HG03439 (cell line): ENCODE measurements around the gene PKN1.

Experiments used
- ATAC-seq: cut with Tn5 transposase; IDR thresholded peaks from one replicate; pipeline ENCODE4 v1.9.1; 2021; ENCODE audit warnings: mild to moderate bottlenecking, moderate library complexity; ENCODE audit not compliant: unreplicated experiment

The PKN1 gene

GRCh38 chr19:14406645-14407401, 26.3 kb upstream of the PKN1 start:
- no peak for ATAC-seq

DNA sequence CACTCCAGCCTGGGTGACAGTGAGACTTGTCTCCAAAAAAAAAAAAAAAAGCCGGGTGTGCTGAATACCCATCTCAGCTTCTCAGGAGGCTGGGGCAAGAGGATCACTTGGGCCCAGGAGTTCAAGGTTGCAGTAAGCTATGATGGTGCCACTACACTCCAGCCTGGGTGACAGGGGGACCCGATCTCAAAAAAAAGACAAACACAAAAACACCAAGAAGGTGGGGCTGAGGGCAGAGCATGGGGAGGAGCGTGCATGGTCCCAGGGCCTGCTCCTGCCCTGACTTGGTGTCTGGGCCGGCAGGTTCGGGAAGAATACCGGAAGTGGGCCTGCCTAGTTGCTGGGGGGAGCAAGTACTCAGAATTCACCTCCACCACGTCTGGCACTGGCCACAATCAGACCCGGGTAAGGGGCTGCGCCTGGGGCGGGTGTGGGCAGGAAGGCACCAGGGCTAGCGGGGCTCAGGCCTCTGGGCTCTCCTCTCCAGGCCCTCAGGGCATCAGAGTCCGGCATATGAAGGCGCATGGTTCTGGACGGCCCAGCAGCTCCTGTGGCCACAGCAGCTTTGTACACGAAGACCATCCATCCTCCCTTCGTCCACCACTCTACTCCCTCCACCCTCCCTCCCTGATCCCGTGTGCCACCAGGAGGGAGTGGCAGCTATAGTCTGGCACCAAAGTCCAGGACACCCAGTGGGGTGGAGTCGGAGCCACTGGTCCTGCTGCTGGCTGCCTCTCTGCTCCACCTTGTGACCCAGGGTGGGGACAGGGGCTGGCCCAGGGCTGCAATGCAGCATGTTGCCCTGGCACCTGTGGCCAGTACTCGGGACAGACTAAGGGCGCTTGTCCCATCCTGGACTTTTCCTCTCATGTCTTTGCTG, 25.3 kb upstream of the PKN1 start:
- ATAC-seq = no peak

- no peak for ATAC-seq
Observed at GRCh38 chr19:14408491-14409145, 24.5 kb upstream of the PKN1 start.

DNA sequence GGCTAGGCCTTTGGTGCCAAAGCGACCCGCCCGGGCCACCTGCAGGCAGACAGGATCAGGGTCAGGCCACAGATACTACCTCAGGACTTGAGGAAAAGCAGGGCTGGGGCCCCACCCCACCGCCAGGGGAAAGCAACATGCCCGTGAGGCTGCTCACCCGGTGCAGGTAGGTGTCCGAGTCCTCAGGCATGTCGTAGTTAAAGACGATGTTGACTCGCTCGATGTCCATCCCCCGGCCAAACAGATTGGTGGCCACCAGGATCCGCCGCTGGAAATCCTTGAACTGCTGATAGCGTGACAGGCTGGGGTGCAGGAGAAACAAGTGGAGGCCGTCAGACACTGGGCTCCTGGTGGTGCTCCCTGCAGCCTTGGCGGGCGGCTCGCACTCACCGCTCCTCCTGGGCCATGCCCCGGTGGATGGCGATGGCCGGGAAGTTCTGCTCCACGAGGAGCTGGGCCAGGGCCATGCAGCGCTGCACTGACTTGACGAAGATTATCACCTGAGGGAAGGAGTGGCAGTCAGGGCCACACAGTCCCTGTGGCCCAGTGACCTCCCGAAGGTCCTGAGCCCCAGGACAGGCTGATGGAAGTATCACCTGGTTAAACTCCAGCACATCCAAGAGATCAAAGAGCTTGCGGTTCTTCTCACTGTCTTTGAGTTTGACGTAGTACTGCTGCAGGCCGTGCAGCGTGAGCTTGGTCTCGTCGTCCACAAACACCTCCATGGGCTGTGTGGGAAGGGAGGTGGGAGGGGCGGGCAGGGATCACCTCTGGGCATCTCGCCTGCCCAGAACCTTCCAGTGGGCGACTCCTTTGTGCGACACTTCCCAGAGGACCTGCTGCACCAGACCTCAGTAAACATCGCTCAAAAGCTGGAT, 23.7 kb upstream of the PKN1 start:
- ATAC-seq = no peak

DNA sequence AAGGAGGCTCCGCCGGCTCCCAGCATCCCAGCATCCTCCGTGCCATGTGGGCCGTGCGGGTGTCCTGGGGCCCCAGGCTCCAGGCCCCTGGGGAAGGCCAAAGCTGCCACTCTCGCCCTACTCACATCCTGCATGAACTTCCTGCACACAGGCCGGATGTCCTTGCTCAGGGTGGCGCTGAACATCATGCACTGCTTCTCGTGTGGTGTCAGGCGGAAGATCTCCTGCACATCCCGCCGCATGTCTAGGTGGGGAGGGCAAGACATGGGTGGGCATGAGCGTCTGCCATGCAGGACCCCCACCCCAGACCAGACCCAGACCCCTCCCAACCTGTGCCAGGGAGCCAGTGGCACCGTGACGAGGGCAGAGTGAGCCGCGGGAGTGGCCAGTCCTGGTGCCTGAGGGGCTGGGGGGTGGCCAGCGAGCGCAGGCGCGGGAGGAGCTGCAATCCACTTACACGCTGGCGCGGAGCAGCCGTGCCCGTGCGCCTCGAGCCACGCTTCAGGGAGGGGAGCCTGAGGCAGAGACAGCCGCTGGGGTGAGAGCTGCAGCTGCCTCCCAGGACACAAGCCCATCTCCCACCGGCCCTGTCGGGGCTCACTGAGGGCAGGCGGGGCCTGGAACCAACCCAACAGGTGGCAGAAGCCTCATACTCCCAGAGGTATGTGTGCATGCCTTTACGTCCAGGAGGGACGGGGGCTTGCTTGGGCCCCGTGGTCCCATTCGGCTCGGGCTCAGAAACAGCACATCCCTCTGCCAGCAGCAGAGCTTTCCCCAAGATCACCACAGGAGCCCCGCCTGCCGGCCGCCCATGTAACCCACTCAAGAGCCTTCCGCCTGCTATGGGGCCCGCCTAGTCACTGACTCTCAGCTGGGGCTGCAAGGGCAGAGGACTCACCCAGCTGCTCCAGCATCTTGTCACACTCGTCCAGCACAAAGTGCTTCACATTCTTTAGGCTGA, 22.7 kb upstream of the PKN1 start:
- ATAC-seq = no peak

DNA sequence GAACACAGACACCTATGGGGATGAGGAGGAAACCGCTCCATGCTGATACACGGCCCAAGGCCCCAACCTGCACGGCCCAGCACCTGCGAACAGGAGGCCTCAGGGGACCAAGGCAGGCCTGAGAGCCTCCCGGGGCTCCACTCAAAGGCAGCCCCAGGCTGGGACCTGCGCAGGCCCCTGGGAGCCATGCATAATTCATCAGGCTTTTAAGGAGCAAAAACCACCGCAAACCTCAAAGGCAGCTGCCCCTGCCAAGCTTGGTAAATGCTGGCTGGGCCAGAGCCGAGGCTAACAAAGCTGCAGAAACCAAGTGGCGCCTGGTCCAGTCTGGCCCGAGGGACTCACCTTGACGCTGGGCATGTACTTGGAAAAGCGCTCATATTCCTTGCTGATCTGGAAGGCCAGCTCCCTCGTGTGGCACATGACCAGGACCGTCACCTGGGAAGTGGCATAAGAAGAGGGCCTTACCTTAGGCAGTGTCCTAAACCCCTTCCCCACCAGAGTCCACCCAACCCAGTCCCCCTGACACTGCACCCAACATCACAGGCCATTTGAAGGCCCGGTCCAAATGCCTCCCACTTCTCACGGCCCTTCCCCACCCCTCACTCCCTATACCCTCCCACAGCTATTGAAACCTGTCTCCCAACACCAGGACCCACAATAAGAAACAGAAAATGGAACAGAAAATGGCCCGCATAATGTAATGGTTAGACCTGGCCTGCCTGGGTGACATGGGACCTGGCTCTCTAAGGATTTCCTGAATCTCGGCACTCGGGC, 21.8 kb upstream of the PKN1 start:
- ATAC-seq = no peak

DNA sequence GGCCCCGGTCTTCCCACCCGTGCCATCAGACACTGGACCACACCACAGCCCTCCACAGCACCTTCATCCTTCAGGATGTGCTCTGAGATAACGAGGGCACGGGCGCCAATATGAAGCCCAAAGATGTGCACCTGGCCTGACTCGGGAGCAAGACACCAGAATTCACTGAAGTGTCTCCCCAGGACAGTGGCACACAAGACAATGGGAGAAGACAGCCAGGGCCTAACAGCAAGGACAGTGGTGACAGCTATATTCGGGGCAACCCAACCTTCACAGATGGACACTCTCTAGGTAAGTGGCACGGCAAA, 21.2 kb upstream of the PKN1 start:
- ATAC-seq = no peak

DNA sequence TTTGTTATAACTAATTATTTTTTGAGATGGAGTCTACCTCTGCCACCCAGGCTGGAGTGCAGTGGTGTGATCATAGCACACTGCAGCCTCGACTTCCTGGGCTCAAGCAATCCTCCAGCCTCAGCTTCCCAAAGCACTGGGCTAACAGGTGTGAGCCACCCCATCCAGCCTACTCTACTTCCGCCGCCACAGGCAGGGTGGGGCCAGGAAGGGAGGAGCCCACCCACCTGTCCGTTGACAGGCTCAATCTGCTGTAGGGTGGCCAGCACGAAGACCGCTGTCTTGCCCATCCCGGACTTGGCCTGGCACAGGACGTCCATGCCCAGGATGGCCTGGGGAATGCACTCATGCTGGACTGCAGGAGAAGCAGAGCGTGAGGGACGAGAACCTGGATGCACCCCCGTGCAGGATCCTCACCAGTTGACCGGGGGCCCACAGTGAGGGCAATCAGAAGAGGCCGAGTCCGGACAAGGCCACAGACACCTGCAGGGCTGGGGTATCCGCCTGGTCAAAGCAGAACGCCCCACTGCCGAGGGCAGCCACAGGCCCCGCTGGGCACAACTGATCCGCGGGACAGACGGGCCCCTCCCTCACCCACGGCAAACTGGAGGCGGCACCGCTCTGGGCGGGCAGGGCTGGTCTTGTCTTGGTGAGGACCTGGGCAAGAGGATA, 20.6 kb upstream of the PKN1 start:
- ATAC-seq = no peak

DNA sequence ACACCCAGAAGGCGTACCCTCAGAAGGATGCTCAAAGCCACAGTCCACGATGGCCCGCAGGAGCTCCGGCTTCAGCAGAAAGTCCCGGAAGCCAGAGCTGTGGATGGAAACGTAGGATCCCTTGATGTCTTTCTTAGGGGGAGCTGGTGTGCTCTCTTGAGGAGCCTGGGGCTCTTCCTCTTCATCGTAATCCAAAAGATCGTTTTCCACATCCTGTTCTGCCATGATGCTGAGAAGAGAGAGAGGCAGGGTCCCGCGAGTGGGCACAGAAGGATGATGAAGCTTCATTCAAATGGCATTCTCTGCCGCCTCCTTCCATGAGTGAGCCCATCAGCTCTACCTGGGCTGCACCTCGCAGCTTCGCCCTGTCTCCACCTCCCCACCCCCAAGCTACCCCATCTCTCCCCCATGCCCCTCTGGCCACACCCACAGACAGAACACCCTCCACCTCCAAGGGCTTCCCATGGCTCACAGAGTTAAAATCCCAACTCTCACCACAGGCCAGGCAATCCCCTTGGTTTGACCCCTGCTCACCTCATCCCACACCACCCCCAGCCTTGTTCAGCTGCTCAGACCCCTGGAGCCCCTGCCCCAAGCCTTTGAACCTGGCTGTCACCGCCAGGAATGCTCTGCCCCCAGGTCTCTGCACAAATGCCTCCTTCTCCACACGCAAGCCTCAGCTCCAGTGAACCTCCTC, 20.0 kb upstream of the PKN1 start:
- no peak for ATAC-seq

GRCh38 chr19:14413693-14414181, 19.4 kb upstream of the PKN1 start:
- no peak for ATAC-seq

DNA sequence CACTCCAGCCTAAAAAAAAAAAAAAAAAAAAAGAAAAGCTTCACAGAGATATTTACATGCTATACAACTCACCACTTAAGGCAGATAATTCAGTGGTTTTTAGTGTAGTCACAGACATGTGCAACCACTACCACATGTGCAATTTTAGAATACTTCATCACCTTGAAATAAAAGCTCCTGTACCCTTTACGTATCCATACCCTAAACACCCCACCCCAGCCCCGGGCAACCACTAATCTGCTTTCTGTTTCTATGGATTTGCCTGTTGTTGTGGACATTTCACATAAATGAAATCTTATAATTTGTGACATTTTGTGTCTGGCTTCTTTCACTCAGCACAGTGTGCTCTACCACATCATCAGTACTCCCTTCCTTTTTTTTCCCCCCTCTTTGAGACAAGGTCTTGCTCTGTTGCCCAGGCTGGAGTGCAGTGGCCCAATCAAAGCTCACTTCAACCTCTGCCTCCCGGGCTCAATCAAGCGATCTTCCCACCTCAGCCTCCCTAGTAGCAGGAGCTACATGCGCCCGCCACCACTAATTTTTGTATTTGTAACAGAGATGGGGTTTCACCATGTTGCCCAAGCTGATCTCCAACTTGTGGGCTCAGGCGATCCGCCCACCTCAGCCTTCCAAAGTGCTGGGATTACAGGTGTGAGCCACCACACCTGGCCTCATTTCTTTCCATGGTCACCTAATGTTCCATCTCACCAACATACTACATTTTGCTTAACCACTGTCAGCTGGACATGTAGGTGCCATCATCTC, 18.0 kb upstream of the PKN1 start:
- no peak for ATAC-seq

- ATAC-seq = no peak
Observed at GRCh38 chr19:14416817-14417231, 16.3 kb upstream of the PKN1 start.

DNA sequence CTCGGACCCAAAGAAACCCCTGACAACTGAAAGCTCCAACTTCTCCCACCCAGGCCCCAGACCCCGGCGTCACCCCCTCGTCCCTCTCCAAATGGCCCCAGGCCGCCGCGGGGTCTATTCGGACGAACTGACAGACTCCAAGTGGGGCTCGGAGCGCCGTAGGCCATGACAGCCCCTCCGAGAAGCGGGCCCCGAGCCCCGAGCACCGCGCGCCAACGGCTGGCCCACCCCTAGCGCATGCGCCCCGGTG, 14.3 kb upstream of the PKN1 start:
- ATAC-seq = peak; percentile 35

DNA sequence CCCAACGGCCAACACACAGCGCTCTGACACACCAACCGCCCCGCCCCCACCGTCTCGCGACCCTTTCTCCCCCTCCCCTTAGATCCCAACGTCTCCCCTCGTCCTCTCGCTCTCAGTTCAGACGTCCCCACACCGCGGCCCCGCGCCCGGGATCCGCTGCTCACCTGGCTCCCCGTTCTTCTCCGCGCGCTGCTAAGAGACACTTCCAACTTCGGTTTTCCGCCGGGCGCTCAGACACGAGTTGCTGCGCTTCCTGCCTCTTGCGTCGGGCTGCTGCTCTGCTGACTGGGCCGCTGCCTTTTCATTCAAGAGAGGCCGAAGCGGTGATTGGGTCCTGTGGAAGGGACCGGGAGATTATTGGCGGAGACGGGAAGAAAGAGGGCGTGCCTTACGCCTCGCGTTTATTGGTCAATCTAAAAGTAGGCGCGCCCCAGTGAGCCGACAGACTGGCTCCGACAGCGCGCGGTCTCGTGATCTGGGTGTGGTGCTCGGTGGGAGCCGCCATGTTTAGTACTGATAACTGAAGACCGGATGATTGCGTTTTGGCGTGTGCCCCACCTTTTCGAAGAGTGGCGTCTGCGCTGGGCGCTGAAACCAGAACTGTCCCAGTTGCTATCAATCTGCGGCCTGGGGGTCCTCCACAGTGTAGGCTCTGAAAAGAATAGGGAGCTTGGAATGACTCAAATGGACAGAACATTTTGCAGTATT, 13.8 kb upstream of the PKN1 start, which contains the start of gene DDX39A:
Gene DDX39A (minus strand): TSS at position 236 of the 708 bp plus-strand sequence. CDS start 6,121 bp downstream, outside the sequence.
- peak; percentile 86 for ATAC-seq

- ATAC-seq = no peak
Observed at GRCh38 chr19:14425696-14426138, 7.4 kb upstream of the PKN1 start.

GRCh38 chr19:14427461-14427860, 5.6 kb upstream of the PKN1 start:
- ATAC-seq = no peak
